Neural cell (in vitro differentiated cells): ENCODE results near the gene LRTM1.

ENCODE experiments used
- CTCF ChIP-seq: fragments of 450-650 bp; IDR thresholded peaks from 2 replicates; pipeline ENCODE4 v1.5.1; 2014; ENCODE audit warnings: antibody characterized with exemption, mild to moderate bottlenecking, moderate library complexity; ENCODE audit not compliant: poor library complexity, severe bottlenecking
- EP300 ChIP-seq: fragments of 450-650 bp; conservative IDR thresholded peaks from 2 replicates; pipeline ENCODE4 v1.6.1; 2014; ENCODE audit warnings: antibody characterized with exemption, mild to moderate bottlenecking, moderate library complexity; ENCODE audit not compliant: poor library complexity, severe bottlenecking
- EZH2 ChIP-seq: fragments of 200-600, 300-800 bp; shearing (Covaris generic), sonication (generic); IDR thresholded peaks from 2 replicates; pipeline ENCODE4 v1.6.1; 2014; ENCODE audit warnings: antibody characterized with exemption, low read length, borderline replicate concordance, mild to moderate bottlenecking; ENCODE audit not compliant: insufficient read depth, poor library complexity, severe bottlenecking
- MXI1 ChIP-seq: fragments of 450-650 bp; conservative IDR thresholded peaks from 2 replicates; pipeline ENCODE4 v1.6.1; 2014; ENCODE audit warnings: antibody characterized with exemption, mild to moderate bottlenecking; ENCODE audit not compliant: poor library complexity, severe bottlenecking
- POLR2AphosphoS5 ChIP-seq: IDR thresholded peaks from 2 replicates; pipeline ENCODE4 v1.6.1; 2012
- RAD21 ChIP-seq: fragments of 450-650 bp; conservative IDR thresholded peaks from 2 replicates; pipeline ENCODE4 v1.6.1; 2014; ENCODE audit warnings: antibody characterized with exemption, mild to moderate bottlenecking, moderate library complexity
- REST ChIP-seq: IDR thresholded peaks from 2 replicates; pipeline ENCODE4 v1.6.1; 2012; ENCODE audit warnings: borderline replicate concordance
- SMC3 ChIP-seq: fragments of 450-650 bp; conservative IDR thresholded peaks from 2 replicates; pipeline ENCODE4 v1.6.1; 2014; ENCODE audit warnings: antibody characterized with exemption, mild to moderate bottlenecking, moderate library complexity; ENCODE audit not compliant: poor library complexity
- TAF1 ChIP-seq: IDR thresholded peaks from 2 replicates; pipeline ENCODE4 v1.6.1; 2012; ENCODE audit warnings: low read depth

GRCh38 chr3:54878145-54878544 is 49.7 kb downstream of the LRTM1 start:
- TF ChIP-seq CTCF (no peak), EZH2 (no peak), RAD21 (no peak), TAF1 (no peak), REST (no peak), MXI1 (no peak), POLR2AphosphoS5 (no peak), EP300 (no peak), SMC3 (no peak)
